ENCODE measurements around the gene TROAP.
"Not testable (repeated sequence)": the region's sequence is repeated elsewhere in the genome, so short reads cannot be mapped to it uniquely, and the experiment has no call there.

Gene TROAP

GRCh38 chr12:49367381-49368239, 44.6 kb downstream of the TROAP start, which contains the start of gene SPATS2:
Gene SPATS2, plus strand, starts transcription at chr12:49367462. Its CDS starts 93,551 bp downstream, at chr12:49461013.
- no peak for DNase-seq (ENCODE audit: low read depth in 2 of 2)

- no peak for DNase-seq (ENCODE audit: low read depth in 2 of 2)
Measured at GRCh38 chr12:49368240-49368600, 45.2 kb downstream of the TROAP start.

GRCh38 chr12:49369411-49370145, 46.5 kb downstream of the TROAP start:
- no peak for DNase-seq (ENCODE audit: low read depth in 2 of 2)

- no peak for DNase-seq (ENCODE audit: low read depth in 2 of 2)
Measured at GRCh38 chr12:49370539-49370938, 47.5 kb downstream of the TROAP start.

- no peak for DNase-seq (ENCODE audit: low read depth in 2 of 2)
Measured at GRCh38 chr12:49375406-49375805, 52.4 kb downstream of the TROAP start.

- DNase-seq (ENCODE audit: low read depth in 2 of 2), result no peak
Measured at GRCh38 chr12:49377386-49377785, 54.3 kb downstream of the TROAP start.

- DNase-seq (ENCODE audit: low read depth in 2 of 2), result not testable (repeated sequence)
Measured at GRCh38 chr12:49380184-49380583, 57.1 kb downstream of the TROAP start.

All from fibroblast of skin of left quadriceps (primary cell).